C4-2B (cell line): Measurements from ENCODE around the gene KIF1A.

ENCODE experiments used
- CTCF ChIP-seq: fragments of 450-650 bp; conservative IDR thresholded peaks from 2 replicates; pipeline ENCODE4 v1.5.1; 2017; ENCODE audit warnings: mild to moderate bottlenecking
- ZFX ChIP-seq: fragments of 450-650 bp; IDR thresholded peaks from 2 replicates; pipeline ENCODE4 v1.6.1; 2017

- TF ChIP-seq CTCF (no peak), ZFX (no peak)
Measured at GRCh38 chr2:240825476-240825875, 5.5 kb upstream of the KIF1A start.
